Ovary (tissue), 3 donors: Measurements from ENCODE around the gene KLK4.

Source experiments
- CTCF ChIP-seq, 3 donors: fragments of 450-650 bp in 2 of 3; fragments of 200-600 bp in 1 of 3; IDR thresholded peaks; one replicate each; pipeline versions ENCODE4 v1.5.1 to v1.8.0; 2016 to 2022; ENCODE audit warnings: antibody characterized with exemption in 3 of 3, mild to moderate bottlenecking in 1 of 3
- EP300 ChIP-seq: sonication (generic); formaldehyde crosslinking; IDR thresholded peaks from one replicate; pipeline ENCODE4 v1.6.1; 2017; ENCODE audit warnings: antibody characterized with exemption
- POLR2A ChIP-seq: fragments of 450-650 bp; IDR thresholded peaks from one replicate; pipeline ENCODE4 v1.6.1; 2017; ENCODE audit warnings: antibody characterized with exemption, mild to moderate bottlenecking, moderate library complexity
- donor health status: DM: no; HTN: no; CAD: no.

DNA sequence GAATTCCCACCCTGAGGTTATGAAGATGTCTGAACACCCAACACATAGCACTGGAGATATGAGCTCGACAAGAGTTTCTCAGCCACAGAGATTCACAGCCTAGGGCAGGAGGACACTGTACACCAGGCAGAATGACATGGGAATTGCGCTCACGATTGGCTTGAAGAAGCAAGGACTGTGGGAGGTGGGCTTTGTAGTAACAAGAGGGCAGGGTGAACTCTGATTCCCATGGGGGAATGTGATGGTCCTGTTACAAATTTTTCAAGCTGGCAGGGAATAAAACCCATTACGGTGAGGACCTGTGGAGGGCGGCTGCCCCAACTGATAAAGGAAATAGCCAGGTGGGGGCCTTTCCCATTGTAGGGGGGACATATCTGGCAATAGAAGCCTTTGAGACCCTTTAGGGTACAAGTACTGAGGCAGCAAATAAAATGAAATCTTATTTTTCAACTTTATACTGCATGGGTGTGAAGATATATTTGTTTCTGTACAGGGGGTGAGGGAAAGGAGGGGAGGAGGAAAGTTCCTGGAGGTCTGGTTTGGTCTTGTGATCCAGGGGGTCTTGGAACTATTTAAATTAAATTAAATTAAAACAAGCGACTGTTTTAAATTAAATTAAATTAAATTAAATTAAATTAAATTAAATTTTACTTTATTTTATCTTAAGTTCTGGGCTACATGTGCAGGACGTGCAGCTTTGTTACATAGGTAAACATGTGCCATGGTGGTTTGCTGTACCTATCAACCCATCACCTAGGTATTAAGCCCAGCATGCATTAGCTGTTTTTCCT lies 49.5 kb downstream of the KLK4 start:
- TF ChIP-seq CTCF (IDR thresholded peaks at IDR 0.05) (no peak), EP300 (no peak), POLR2A (no peak)
